Hindlimb muscle (tissue), 1 donor: ENCODE results near the gene CROCC2. TPM values are rescaled to one million over a fixed set of nuclear protein-coding genes. Genes with fewer than 3 reads are reported as not detected.

ENCODE experiments used
- DNase-seq: peaks from one replicate; pipeline ENCODE4 v3.0.0-alpha.2; 2013
- polyA plus RNA-seq: library from polyadenylated mRNA; unstranded; fragments of 120-200 nt; gene quantifications from one replicate; pipeline ENCODE4 v1.2.1, GENCODE V29; 2013; ENCODE audit not compliant: insufficient read length

Gene CROCC2
- polyA plus RNA-seq, 1 donor, result 0.22 TPM

GRCh38 chr2:240876035-240876474 lies 30.1 kb upstream of the CROCC2 start:
- DNase-seq, result no peak

GRCh38 chr2:240876475-240877251 lies 29.5 kb upstream of the CROCC2 start:
- no peak for DNase-seq

GRCh38 chr2:240877460-240878340 lies 28.4 kb upstream of the CROCC2 start:
- no peak for DNase-seq

- DNase-seq, result no peak
Measured at GRCh38 chr2:240878341-240878936, 27.7 kb upstream of the CROCC2 start.

GRCh38 chr2:240879105-240879504 lies 27.0 kb upstream of the CROCC2 start:
- DNase-seq, result no peak

- no peak for DNase-seq
Measured at GRCh38 chr2:240881913-240882312, 24.2 kb upstream of the CROCC2 start.

- DNase-seq, result no peak
Measured at GRCh38 chr2:240884221-240884620, 21.9 kb upstream of the CROCC2 start.

GRCh38 chr2:240884745-240885144 lies 21.4 kb upstream of the CROCC2 start:
- no peak for DNase-seq

GRCh38 chr2:240885566-240885965 lies 20.6 kb upstream of the CROCC2 start:
- no peak for DNase-seq

GRCh38 chr2:240886023-240886565 lies 20.0 kb upstream of the CROCC2 start:
- no peak for DNase-seq

GRCh38 chr2:240886678-240887609 lies 19.2 kb upstream of the CROCC2 start:
- no peak for DNase-seq

GRCh38 chr2:240887631-240888030 lies 18.5 kb upstream of the CROCC2 start:
- no peak for DNase-seq

- DNase-seq, result no peak
Measured at GRCh38 chr2:240888130-240888889, 17.8 kb upstream of the CROCC2 start.

- DNase-seq, result no peak
Measured at GRCh38 chr2:240888890-240889573, 17.1 kb upstream of the CROCC2 start.

GRCh38 chr2:240889601-240890560 lies 16.3 kb upstream of the CROCC2 start:
- DNase-seq, result no peak

GRCh38 chr2:240890691-240891090 lies 15.4 kb upstream of the CROCC2 start:
- DNase-seq, result no peak

- DNase-seq, result no peak
Measured at GRCh38 chr2:240891492-240892340, 14.4 kb upstream of the CROCC2 start.

GRCh38 chr2:240892356-240892755 lies 13.8 kb upstream of the CROCC2 start:
- DNase-seq, result no peak
